Keratinocyte (primary cell): ENCODE measurements around the gene C3orf33. TPM values are rescaled to one million over a fixed set of nuclear protein-coding genes. Genes with fewer than 3 reads are reported as not detected.

ENCODE experiments used
- DNase-seq: peaks from one replicate; pipeline ENCODE4 v3.0.0-alpha.2; 2011; ENCODE audit warnings: low read depth, missing footprints, low spot score
- FAIRE-seq: peaks from 2 replicates; lab custom pipeline; 2011; peaks lifted over from hg19 to GRCh38; lab: Jason Lieb, UNC
- H2AFZ ChIP-seq: 2 replicates; pipeline ENCODE4 v1.6.0; 2012; ENCODE audit warnings: low read length, control low read depth, inconsistent platforms; ENCODE audit not compliant: control insufficient read depth
- H3K27ac ChIP-seq: 2 replicates; pipeline ENCODE4 v1.5.1; 2011; ENCODE audit warnings: low read length; ENCODE audit not compliant: control insufficient read depth, insufficient read depth
- H3K27me3 ChIP-seq: 3 replicates; pipeline ENCODE4 v1.6.0; 2011; ENCODE audit warnings: low read length; ENCODE audit not compliant: control insufficient read depth, insufficient read depth; ENCODE audit errors: extremely low read depth
- H3K36me3 ChIP-seq, 2 experiments: 2 replicates in 1 of 2; 3 replicates in 1 of 2; pipeline ENCODE4 v1.5.1; 2011; ENCODE audit warnings: low read length in 2 of 2, mild to moderate bottlenecking in 1 of 2; ENCODE audit not compliant: control insufficient read depth in 2 of 2, insufficient read depth in 2 of 2; ENCODE audit errors: extremely low read depth in 1 of 2
- H3K4me1 ChIP-seq: 3 replicates; pipeline ENCODE4 v1.5.1; 2011; ENCODE audit warnings: low read length; ENCODE audit not compliant: control insufficient read depth, insufficient read depth; ENCODE audit errors: extremely low read depth
- H3K4me2 ChIP-seq: 3 replicates; pipeline ENCODE4 v1.6.0; 2011; ENCODE audit warnings: low read depth, low read length; ENCODE audit not compliant: control insufficient read depth, insufficient read depth; ENCODE audit errors: extremely low read depth
- H3K4me3 ChIP-seq, 3 experiments: fragments of 200-600 bp in 1 of 3; sonication (generic) in 1 of 3; 2 replicates in 2 of 3; 3 replicates in 1 of 3; pipeline ENCODE4 v1.5.1; 2011 to 2016; ENCODE audit warnings: low read length in 3 of 3, mild to moderate bottlenecking in 3 of 3, control low read depth in 2 of 3, inconsistent platforms in 1 of 3, low read depth in 1 of 3, mixed read lengths in 1 of 3, mixed run types in 1 of 3, moderate library complexity in 1 of 3; ENCODE audit not compliant: control insufficient read depth in 2 of 3, insufficient read depth in 2 of 3; ENCODE audit errors: extremely low read depth in 1 of 3
- H3K79me2 ChIP-seq: 2 replicates; pipeline ENCODE4 v1.6.0; 2012; ENCODE audit warnings: low read length; ENCODE audit not compliant: control insufficient read depth, insufficient read depth
- H3K9ac ChIP-seq: 3 replicates; pipeline ENCODE4 v1.6.0; 2011; ENCODE audit warnings: low read length; ENCODE audit not compliant: control insufficient read depth, insufficient read depth; ENCODE audit errors: extremely low read depth
- H3K9me1 ChIP-seq: 3 replicates; pipeline ENCODE4 v1.6.0; 2011; ENCODE audit warnings: low read length; ENCODE audit not compliant: control insufficient read depth, insufficient read depth; ENCODE audit errors: extremely low read depth
- H3K9me3 ChIP-seq: 2 replicates; pipeline ENCODE4 v1.5.1; 2012; ENCODE audit warnings: low read depth, low read length; ENCODE audit not compliant: control insufficient read depth
- H4K20me1 ChIP-seq: 3 replicates; pipeline ENCODE4 v1.6.0; 2011; ENCODE audit warnings: low read length; ENCODE audit not compliant: control insufficient read depth, insufficient read depth; ENCODE audit errors: extremely low read depth
- EZH2 ChIP-seq: IDR thresholded peaks from one replicate; pipeline ENCODE4 v1.6.1; 2012; ENCODE audit warnings: inconsistent platforms, mild to moderate bottlenecking, low read length, moderate library complexity
- dilution Hi-C: fragments of 300-500 bp; cut with MboI; formaldehyde crosslinking; loops from one replicate; pipeline ENCODE4 v1.7.0; 2020; ENCODE audit warnings: low sequenced_read_pairs; ENCODE audit not compliant: extremely low pct_ligation_motif_present
- polyA plus RNA-seq, 5 experiments: library from polyadenylated mRNA; depleted of rRNA in 3 of 5; stranded (reverse) in 3 of 5; stranded (forward) in 1 of 5; unstranded in 1 of 5; fragments of >200 nt; gene quantifications; 1 replicate in 1 of 5; 2 replicates in 3 of 5; 3 replicates in 1 of 5; pipeline versions ENCODE4 v1.2.1 to v1.2.3, GENCODE V29; 2011 to 2012; ENCODE audit warnings: missing spikeins in 2 of 5, low read depth in 1 of 5, low replicate concordance in 1 of 5
- TF ChIP-seq, protein P1 (sequence below), 3 experiments: IDR thresholded peaks in 1 of 3; conservative IDR thresholded peaks in 1 of 3; optimal IDR thresholded peaks in 1 of 3; 2 replicates in 2 of 3; 3 replicates in 1 of 3; pipeline versions ENCODE3 to v1.5.1; 2011; ENCODE audit warnings: low read length in 3 of 3, mild to moderate bottlenecking in 3 of 3, moderate library complexity in 2 of 3, control low read depth in 1 of 3, inconsistent platforms in 1 of 3; ENCODE audit not compliant: insufficient read depth in 2 of 3; ENCODE audit errors: extremely low read depth in 1 of 3

Gene C3orf33
- polyA plus RNA-seq, 1 donor (not counting 4 experiments of a cell fraction or from before 2014, with no cell fraction given), result 2.9 TPM

DNA sequence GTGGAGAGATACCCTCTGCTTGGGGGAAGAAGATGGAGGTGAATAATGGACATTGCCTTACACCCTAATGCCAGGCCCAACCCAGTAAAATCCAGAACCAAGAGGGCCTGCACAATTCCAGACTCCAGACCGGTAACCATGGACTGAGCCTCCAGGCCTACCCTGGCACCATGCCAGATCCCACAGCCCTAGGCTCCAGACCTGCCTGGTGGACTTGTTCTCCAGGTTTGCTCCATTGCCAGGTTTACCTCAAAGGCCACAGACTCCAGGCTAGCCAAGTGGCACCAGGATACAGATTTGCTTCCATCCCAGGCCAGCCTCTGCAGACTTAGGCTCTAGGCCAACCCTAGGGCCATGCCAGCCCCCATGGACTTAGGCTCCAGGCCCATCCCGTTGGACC lies 75.2 kb downstream of the C3orf33 start:
- H3K27me3 ChIP-seq, result no peaks in the 10 kb centered on the region
- DNase-seq, result no peak
- no peaks in the 10 kb centered on the region for H3K36me3 ChIP-seq
- no peak for FAIRE-seq
- no peak overlapping the region for H3K9ac ChIP-seq
- H3K79me2 ChIP-seq, result no peaks in the 10 kb centered on the region
- no peak overlapping the region for H3K4me3 ChIP-seq
- no peaks in the 10 kb centered on the region for H3K9me3 ChIP-seq
- H2AFZ ChIP-seq, result no peak overlapping the region
- H3K27ac ChIP-seq, result no peak overlapping the region
- no peak for TF ChIP-seq EZH2
- TF ChIP-seq, protein P1, sequence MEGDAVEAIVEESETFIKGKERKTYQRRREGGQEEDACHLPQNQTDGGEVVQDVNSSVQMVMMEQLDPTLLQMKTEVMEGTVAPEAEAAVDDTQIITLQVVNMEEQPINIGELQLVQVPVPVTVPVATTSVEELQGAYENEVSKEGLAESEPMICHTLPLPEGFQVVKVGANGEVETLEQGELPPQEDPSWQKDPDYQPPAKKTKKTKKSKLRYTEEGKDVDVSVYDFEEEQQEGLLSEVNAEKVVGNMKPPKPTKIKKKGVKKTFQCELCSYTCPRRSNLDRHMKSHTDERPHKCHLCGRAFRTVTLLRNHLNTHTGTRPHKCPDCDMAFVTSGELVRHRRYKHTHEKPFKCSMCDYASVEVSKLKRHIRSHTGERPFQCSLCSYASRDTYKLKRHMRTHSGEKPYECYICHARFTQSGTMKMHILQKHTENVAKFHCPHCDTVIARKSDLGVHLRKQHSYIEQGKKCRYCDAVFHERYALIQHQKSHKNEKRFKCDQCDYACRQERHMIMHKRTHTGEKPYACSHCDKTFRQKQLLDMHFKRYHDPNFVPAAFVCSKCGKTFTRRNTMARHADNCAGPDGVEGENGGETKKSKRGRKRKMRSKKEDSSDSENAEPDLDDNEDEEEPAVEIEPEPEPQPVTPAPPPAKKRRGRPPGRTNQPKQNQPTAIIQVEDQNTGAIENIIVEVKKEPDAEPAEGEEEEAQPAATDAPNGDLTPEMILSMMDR (optimal IDR thresholded peaks at IDR 0.05 in 1 of 3, IDR thresholded peaks at IDR 0.05 in 1 of 3, conservative IDR thresholded peaks at IDR 0.05 in 1 of 3; ENCODE audit: extremely low read depth in 1 of 3, insufficient read depth in 2 of 3, low read length in 3 of 3), result no peak
- no peaks in the 10 kb centered on the region for H3K9me1 ChIP-seq
- H4K20me1 ChIP-seq, result no peaks in the 10 kb centered on the region
- H3K4me2 ChIP-seq, result no peak overlapping the region
- no peaks in the 10 kb centered on the region for H3K4me1 ChIP-seq
- dilution Hi-C loops, result no loop called here

GRCh38 chr3:155727836-155728235 lies 78.2 kb downstream of the C3orf33 start:
- Histone ChIP-seq H3K9me1 (no peaks in the 10 kb centered on the region), H3K79me2 (no peaks in the 10 kb centered on the region), H3K36me3 (no peaks in the 10 kb centered on the region), H3K27ac (no peak overlapping the region), H3K9ac (no peak overlapping the region), H3K4me2 (no peak overlapping the region), H4K20me1 (no peaks in the 10 kb centered on the region), H3K4me3 (no peak overlapping the region), H3K27me3 (no peaks in the 10 kb centered on the region), H2AFZ (no peak overlapping the region), H3K4me1 (no peaks in the 10 kb centered on the region), H3K9me3 (no peaks in the 10 kb centered on the region)
- DNase-seq (no peak), FAIRE-seq (no peak)
- TF ChIP-seq, protein P1 (optimal IDR thresholded peaks at IDR 0.05 in 1 of 3, IDR thresholded peaks at IDR 0.05 in 1 of 3, conservative IDR thresholded peaks at IDR 0.05 in 1 of 3; ENCODE audit: extremely low read depth in 1 of 3, insufficient read depth in 2 of 3, low read length in 3 of 3), result no peak
- no peak for TF ChIP-seq EZH2
- dilution Hi-C loops, result no loop called here
